Measurements from ENCODE around the gene CXCL8.

DNA sequence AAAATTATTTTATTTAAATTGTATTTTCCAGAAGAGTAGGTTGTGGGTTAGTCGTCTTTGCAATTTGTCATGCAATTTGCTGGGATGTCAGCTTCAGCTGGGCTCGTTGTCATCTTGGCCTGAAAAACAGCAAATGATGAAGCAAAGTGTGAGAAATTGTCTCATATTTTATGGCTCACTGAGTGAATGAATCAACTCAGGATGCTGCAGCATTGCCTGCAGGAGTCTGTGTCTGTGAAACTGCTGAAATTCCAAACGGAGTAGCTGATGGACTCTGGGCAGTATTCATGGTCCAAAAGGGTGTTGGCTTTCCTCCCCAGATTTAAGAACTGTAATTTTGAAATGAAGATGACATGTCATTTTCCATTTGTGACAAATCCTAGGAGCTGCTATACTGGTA is 37.2 kb downstream of the CXCL8 start:
- TF ChIP-seq POLR2A (IDR thresholded peaks at IDR 0.05; ENCODE audit: low read length) (no peak), CTCF (IDR thresholded peaks at IDR 0.05) (no peak), SREBF2 (IDR thresholded peaks at IDR 0.05) (no peak), CEBPB (IDR thresholded peaks at IDR 0.05) (no peak), EP300 (IDR thresholded peaks at IDR 0.05) (no peak), CBX8 (IDR thresholded peaks at IDR 0.05) (no peak)

Measured in A549 (cell line).